HCT116 (cell line): ENCODE measurements around the gene PPM1J. TPM values are rescaled to one million over a fixed set of nuclear protein-coding genes. Genes with fewer than 3 reads are reported as not detected.

ENCODE experiments used
- ATAC-seq: fragments of 200-7000 bp; cut with Tn5 transposase; 2 replicates; pipeline ENCODE4 v1.9.1; 2020; ENCODE audit warnings: mild to moderate bottlenecking, moderate library complexity
- BruUV-seq: library from RNA; stranded (reverse); fragments of 400-500 nt; replicated peaks from 2 replicates; lab custom pipeline; 2021; lab: Mats Ljungman, UMichigan
- CTCF ChIA-PET: fragments of 300-600 bp; sonication (Branson Sonifier 250); formaldehyde crosslinking; loops from one replicate; lab custom pipeline; 2021; ENCODE audit warnings: antibody characterized with exemption; lab: Charles Lee
- POLR2A ChIA-PET: fragments of 300-600, 350-600 bp; sonication (Branson Sonifier 250); formaldehyde crosslinking; loops from one replicate; lab custom pipeline; 2021; ENCODE audit warnings: antibody characterized with exemption; lab: Charles Lee
- RAD21 ChIA-PET, 2 experiments: fragments of 300-600 bp; sonication (Branson Sonifier 250); formaldehyde crosslinking; loops; one replicate each; lab custom pipeline; 2023; ENCODE audit warnings: low total read pairs in 2 of 2; ENCODE audit not compliant: uncharacterized antibody in 2 of 2, unreplicated experiment in 2 of 2, low non-redundant PET in 1 of 2; lab: Charles Lee
- DNase-seq: peaks from one replicate; pipeline ENCODE4 v3.0.0-alpha.2; 2010; ENCODE audit warnings: low read depth, low spot score
- H2AFZ ChIP-seq: fragments of 200-600 bp; shearing (Covaris generic), sonication (generic); 2 replicates; pipeline ENCODE4 v1.6.1; 2017; ENCODE audit warnings: low read depth, mixed run types, mixed read lengths, antibody characterized with exemption, low read length; ENCODE audit not compliant: poor library complexity, severe bottlenecking
- H3K27ac ChIP-seq: 2 replicates; pipeline ENCODE4 v1.5.1; 2012; ENCODE audit warnings: low read depth, low read length
- H3K27me3 ChIP-seq: fragments of 200-600 bp; sonication (generic); 2 replicates; pipeline ENCODE4 v1.6.1; 2016; ENCODE audit warnings: mixed run types, low read length, mixed read lengths; ENCODE audit not compliant: insufficient read depth
- H3K36me3 ChIP-seq, 2 experiments: fragments of 200-500 bp in 1 of 2; fragments of 200-600 bp in 1 of 2; sonication (Bioruptor generic) in 1 of 2; sonication (generic) in 1 of 2; 2 replicates each; pipeline versions ENCODE4 v1.5.1 to v1.6.1; 2014 to 2016; ENCODE audit warnings: low read length in 2 of 2, inconsistent platforms in 1 of 2, mixed read lengths in 1 of 2, mixed run types in 1 of 2; ENCODE audit not compliant: insufficient read depth in 2 of 2, control insufficient read depth in 1 of 2
- H3K4me1 ChIP-seq, 2 experiments: fragments of 200-600 bp in 1 of 2; sonication (generic) in 1 of 2; 2 replicates each; pipeline versions ENCODE4 v1.5.1 to v1.6.1; 2012 to 2017; ENCODE audit warnings: low read length in 2 of 2, inconsistent platforms in 1 of 2, mild to moderate bottlenecking in 1 of 2, mixed read lengths in 1 of 2, mixed run types in 1 of 2, moderate library complexity in 1 of 2; ENCODE audit not compliant: insufficient read depth in 2 of 2, control insufficient read depth in 1 of 2
- H3K4me2 ChIP-seq: fragments of 200-600 bp; sonication (generic); 2 replicates; pipeline ENCODE4 v1.6.1; 2017; ENCODE audit warnings: mixed run types, low read length, mixed read lengths
- H3K4me3 ChIP-seq, 2 experiments: fragments of 200-600 bp in 1 of 2; sonication (generic) in 1 of 2; replicated peaks in 1 of 2; 2 replicates each; pipeline ENCODE4 v1.5.1; 2011 to 2016; ENCODE audit warnings: low read length in 2 of 2, control low read depth in 1 of 2, low read depth in 1 of 2, mild to moderate bottlenecking in 1 of 2, mixed read lengths in 1 of 2, mixed run types in 1 of 2
- H3K79me2 ChIP-seq: fragments of 200-600 bp; sonication (generic); 2 replicates; pipeline ENCODE4 v1.6.1; 2017; ENCODE audit warnings: mild to moderate bottlenecking, mixed run types, low read length, moderate library complexity, mixed read lengths; ENCODE audit not compliant: insufficient read depth
- H3K9ac ChIP-seq: fragments of 200-600 bp; sonication (generic); 2 replicates; pipeline ENCODE4 v1.6.1; 2016; ENCODE audit warnings: low read length, mixed read lengths
- H3K9me2 ChIP-seq: fragments of 200-600 bp; sonication (generic), shearing (Covaris generic); 2 replicates; pipeline ENCODE4 v1.6.1; 2017; ENCODE audit warnings: mixed run types, mild to moderate bottlenecking, moderate library complexity; ENCODE audit not compliant: insufficient read depth
- H3K9me3 ChIP-seq, 2 experiments: fragments of 200-500 bp in 1 of 2; fragments of 200-600 bp in 1 of 2; sonication (Bioruptor generic) in 1 of 2; sonication (generic) in 1 of 2; 2 replicates each; pipeline ENCODE4 v1.6.1; 2014 to 2017; ENCODE audit warnings: low read length in 2 of 2, mixed read lengths in 2 of 2, inconsistent platforms in 1 of 2, low read depth in 1 of 2, mild to moderate bottlenecking in 1 of 2, mixed run types in 1 of 2, moderate library complexity in 1 of 2; ENCODE audit not compliant: control insufficient read depth in 1 of 2, insufficient read depth in 1 of 2
- H4K20me1 ChIP-seq: fragments of 200-600 bp; sonication (generic), shearing (Covaris generic); 2 replicates; pipeline ENCODE4 v1.6.1; 2017; ENCODE audit warnings: mixed run types, mild to moderate bottlenecking, moderate library complexity; ENCODE audit not compliant: insufficient read depth
- CTCF ChIP-seq, 3 experiments: fragments of 200-600 bp in 1 of 3; sonication (generic) in 1 of 3; IDR thresholded peaks in 2 of 3; conservative IDR thresholded peaks in 1 of 3; 2 replicates each; pipeline ENCODE4 v1.5.1; 2012 to 2017; ENCODE audit warnings: low read depth in 2 of 3, low read length in 2 of 3, antibody characterized with exemption in 1 of 3, borderline replicate concordance in 1 of 3, control low read depth in 1 of 3, mild to moderate bottlenecking in 1 of 3, mixed read lengths in 1 of 3, mixed run types in 1 of 3, moderate library complexity in 1 of 3; ENCODE audit not compliant: insufficient read depth in 1 of 3
- EZH2phosphoT487 ChIP-seq: fragments of 200-600 bp; IDR thresholded peaks from 2 replicates; pipeline ENCODE4 v1.6.1; 2018; ENCODE audit warnings: antibody characterized with exemption, borderline replicate concordance
- JUND ChIP-seq: IDR thresholded peaks from 2 replicates; pipeline ENCODE4 v1.6.1; 2012
- POLR2A ChIP-seq: IDR thresholded peaks from 2 replicates; pipeline ENCODE4 v1.7.0; 2011; ENCODE audit warnings: borderline replicate concordance; ENCODE audit not compliant: insufficient read depth, insufficient read length; ENCODE audit errors: extremely low read depth
- RAD21 ChIP-seq: IDR thresholded peaks from 2 replicates; pipeline ENCODE4 v1.6.1; 2012; ENCODE audit warnings: low read depth, mild to moderate bottlenecking
- SP1 ChIP-seq: IDR thresholded peaks from 2 replicates; pipeline ENCODE4 v1.6.1; 2012; ENCODE audit warnings: low read depth
- TCF7L2 ChIP-seq: IDR thresholded peaks from 2 replicates; pipeline ENCODE4 v1.7.0; 2011; ENCODE audit warnings: borderline replicate concordance, inconsistent platforms; ENCODE audit not compliant: insufficient read depth, insufficient read length; ENCODE audit errors: extremely low read depth
- ZNF274 ChIP-seq: fragments of 200-500 bp; sonication (Bioruptor generic); IDR thresholded peaks from 2 replicates; pipeline ENCODE4 v1.6.1; 2014; ENCODE audit warnings: mild to moderate bottlenecking, low read depth, low read length, inconsistent platforms
- intact Hi-C: fragments of 100-400 bp; cut with micrococcal nuclease; formaldehyde crosslinking; loops from 2 replicates; pipeline ENCODE4 v1.10.0; 2022
- total RNA-seq: library from RNA; stranded (reverse); gene quantifications from one replicate; pipeline ENCODE4 v1.2.1, GENCODE V29; 2021; ENCODE audit not compliant: unreplicated experiment
- TF ChIP-seq, protein P1 (sequence below): IDR thresholded peaks from 2 replicates; pipeline ENCODE4 v1.6.1; 2012
- TF ChIP-seq, protein P2 (sequence below): IDR thresholded peaks from 2 replicates; pipeline ENCODE4 v1.6.1; 2012; ENCODE audit warnings: low read depth

Gene PPM1J
- total RNA-seq, 1 experiment from 2014 or later: 7.5 TPM

DNA sequence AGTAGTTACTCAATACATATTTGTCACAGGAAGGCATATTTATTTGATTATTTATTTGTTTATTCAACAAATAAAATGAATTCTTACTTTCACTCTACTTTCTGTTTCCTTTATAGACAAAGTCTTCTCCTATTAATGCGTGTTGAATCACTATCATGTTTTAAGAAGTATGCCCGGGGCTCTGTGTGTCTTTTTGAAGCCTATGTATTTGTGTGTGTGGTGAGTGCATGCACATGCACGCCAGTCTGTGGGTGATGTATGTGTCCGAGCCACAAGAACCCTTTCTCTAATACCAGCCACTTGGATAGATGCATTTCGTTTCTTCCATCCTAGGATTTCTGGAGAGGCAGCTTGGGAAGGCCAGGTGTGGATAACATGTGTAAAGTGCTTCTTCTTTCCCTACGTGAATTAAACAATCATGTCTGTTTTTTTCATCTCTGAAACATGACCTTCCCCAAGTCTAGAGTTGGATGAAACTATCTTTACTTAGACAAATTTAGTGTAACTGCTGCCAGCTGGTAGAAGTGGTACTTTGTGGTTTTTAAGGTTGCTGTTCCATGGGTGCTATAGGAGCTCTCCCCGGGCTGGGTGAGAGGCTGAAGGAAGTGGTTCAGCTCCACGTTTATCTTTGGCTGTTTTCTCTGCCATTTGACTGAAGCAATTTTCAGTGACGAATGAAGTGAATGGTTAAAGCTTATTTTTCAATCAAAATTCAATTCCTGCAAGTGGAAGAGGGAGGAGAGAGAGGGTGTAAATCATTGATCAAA, 46.8 kb upstream of the PPM1J start:
- DNase-seq: no peak
- H4K20me1 ChIP-seq: no peaks in the 10 kb centered on the region
- H3K4me1 ChIP-seq: peaks cover 0 to 7% of the 10 kb centered on the region in 2 experiments; a peak in 1 of 4 replicates
- intact Hi-C loops: no loop called here
- H2AFZ ChIP-seq: peak overlapping the region; percentile 9
- no peaks in the 10 kb centered on the region for H3K9me3 ChIP-seq
- H3K4me2 ChIP-seq: no peak overlapping the region
- POLR2A ChIA-PET: no interaction called here
- ATAC-seq: no peak
- H3K9ac ChIP-seq: no peak overlapping the region
- TF ChIP-seq SP1: no peak
- TF ChIP-seq, protein P1, sequence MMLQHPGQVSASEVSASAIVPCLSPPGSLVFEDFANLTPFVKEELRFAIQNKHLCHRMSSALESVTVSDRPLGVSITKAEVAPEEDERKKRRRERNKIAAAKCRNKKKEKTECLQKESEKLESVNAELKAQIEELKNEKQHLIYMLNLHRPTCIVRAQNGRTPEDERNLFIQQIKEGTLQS: no peak
- no peak for TF ChIP-seq TCF7L2
- TF ChIP-seq, protein P2, sequence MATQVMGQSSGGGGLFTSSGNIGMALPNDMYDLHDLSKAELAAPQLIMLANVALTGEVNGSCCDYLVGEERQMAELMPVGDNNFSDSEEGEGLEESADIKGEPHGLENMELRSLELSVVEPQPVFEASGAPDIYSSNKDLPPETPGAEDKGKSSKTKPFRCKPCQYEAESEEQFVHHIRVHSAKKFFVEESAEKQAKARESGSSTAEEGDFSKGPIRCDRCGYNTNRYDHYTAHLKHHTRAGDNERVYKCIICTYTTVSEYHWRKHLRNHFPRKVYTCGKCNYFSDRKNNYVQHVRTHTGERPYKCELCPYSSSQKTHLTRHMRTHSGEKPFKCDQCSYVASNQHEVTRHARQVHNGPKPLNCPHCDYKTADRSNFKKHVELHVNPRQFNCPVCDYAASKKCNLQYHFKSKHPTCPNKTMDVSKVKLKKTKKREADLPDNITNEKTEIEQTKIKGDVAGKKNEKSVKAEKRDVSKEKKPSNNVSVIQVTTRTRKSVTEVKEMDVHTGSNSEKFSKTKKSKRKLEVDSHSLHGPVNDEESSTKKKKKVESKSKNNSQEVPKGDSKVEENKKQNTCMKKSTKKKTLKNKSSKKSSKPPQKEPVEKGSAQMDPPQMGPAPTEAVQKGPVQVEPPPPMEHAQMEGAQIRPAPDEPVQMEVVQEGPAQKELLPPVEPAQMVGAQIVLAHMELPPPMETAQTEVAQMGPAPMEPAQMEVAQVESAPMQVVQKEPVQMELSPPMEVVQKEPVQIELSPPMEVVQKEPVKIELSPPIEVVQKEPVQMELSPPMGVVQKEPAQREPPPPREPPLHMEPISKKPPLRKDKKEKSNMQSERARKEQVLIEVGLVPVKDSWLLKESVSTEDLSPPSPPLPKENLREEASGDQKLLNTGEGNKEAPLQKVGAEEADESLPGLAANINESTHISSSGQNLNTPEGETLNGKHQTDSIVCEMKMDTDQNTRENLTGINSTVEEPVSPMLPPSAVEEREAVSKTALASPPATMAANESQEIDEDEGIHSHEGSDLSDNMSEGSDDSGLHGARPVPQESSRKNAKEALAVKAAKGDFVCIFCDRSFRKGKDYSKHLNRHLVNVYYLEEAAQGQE: no peak
- no peak for TF ChIP-seq POLR2A
- TF ChIP-seq ZNF274: no peak
- TF ChIP-seq CTCF (IDR thresholded peaks at IDR 0.05 in 2 of 3, conservative IDR thresholded peaks at IDR 0.05 in 1 of 3; ENCODE audit: borderline replicate concordance in 1 of 3, insufficient read depth in 1 of 3, low read depth in 2 of 3, low read length in 2 of 3): no peak
- no peak for TF ChIP-seq EZH2phosphoT487
- TF ChIP-seq RAD21: no peak
- TF ChIP-seq JUND: no peak
- H3K27ac ChIP-seq: no peak overlapping the region
- BruUV-seq: no TSS peak
- no peaks in the 10 kb centered on the region for H3K79me2 ChIP-seq
- RAD21 ChIA-PET: no interaction called here
- CTCF ChIA-PET: interaction anchor here (1.1 kb wide), 1 partner anchor 46 kb away, joined by 3 read pairs; no protein-coding TSS in a partner anchor
- H3K9me2 ChIP-seq: no peaks in the 10 kb centered on the region
- H3K36me3 ChIP-seq: no peaks in the 10 kb centered on the region
- H3K27me3 ChIP-seq: no peaks in the 10 kb centered on the region
- no peak overlapping the region for H3K4me3 ChIP-seq
